Ishikawa (cell line): Measurements from ENCODE around the gene AK5.

Experiments
- CEBPB ChIP-seq: IDR thresholded peaks from 2 replicates; pipeline ENCODE4 v1.6.1; 2012
- CREB1 ChIP-seq: IDR thresholded peaks from 2 replicates; pipeline ENCODE4 v1.6.1; 2012; ENCODE audit warnings: low read depth
- EP300 ChIP-seq: IDR thresholded peaks from 2 replicates; pipeline ENCODE4 v1.6.1; 2012; ENCODE audit warnings: borderline replicate concordance
- FOXM1 ChIP-seq: IDR thresholded peaks from 2 replicates; pipeline ENCODE4 v1.6.1; 2012; ENCODE audit warnings: low read depth, borderline replicate concordance
- NFIC ChIP-seq: IDR thresholded peaks from 2 replicates; pipeline ENCODE4 v1.6.1; 2012
- RAD21 ChIP-seq: IDR thresholded peaks from 2 replicates; pipeline ENCODE4 v1.6.1; 2012; ENCODE audit warnings: low read depth
- TAF1 ChIP-seq: IDR thresholded peaks from 2 replicates; pipeline ENCODE4 v1.6.1; 2012; ENCODE audit warnings: low read depth, mild to moderate bottlenecking
- TCF12 ChIP-seq: IDR thresholded peaks from 2 replicates; pipeline ENCODE4 v1.6.1; 2012; ENCODE audit warnings: low read depth
- YY1 ChIP-seq: IDR thresholded peaks from 2 replicates; pipeline ENCODE4 v1.6.1; 2012; ENCODE audit warnings: low read depth
- ZBTB7A ChIP-seq: IDR thresholded peaks from 2 replicates; pipeline ENCODE4 v1.6.1; 2012; ENCODE audit warnings: low read depth
- TF ChIP-seq, protein P1 (sequence below): IDR thresholded peaks from 2 replicates; pipeline ENCODE4 v1.6.1; 2012
- TF ChIP-seq, protein P2 (sequence below): IDR thresholded peaks from 2 replicates; pipeline ENCODE4 v1.6.1; 2012; ENCODE audit warnings: low read depth, mild to moderate bottlenecking
- TF ChIP-seq, protein P3 (sequence below): IDR thresholded peaks from 2 replicates; pipeline ENCODE4 v1.6.1; 2012

Gene AK5

DNA sequence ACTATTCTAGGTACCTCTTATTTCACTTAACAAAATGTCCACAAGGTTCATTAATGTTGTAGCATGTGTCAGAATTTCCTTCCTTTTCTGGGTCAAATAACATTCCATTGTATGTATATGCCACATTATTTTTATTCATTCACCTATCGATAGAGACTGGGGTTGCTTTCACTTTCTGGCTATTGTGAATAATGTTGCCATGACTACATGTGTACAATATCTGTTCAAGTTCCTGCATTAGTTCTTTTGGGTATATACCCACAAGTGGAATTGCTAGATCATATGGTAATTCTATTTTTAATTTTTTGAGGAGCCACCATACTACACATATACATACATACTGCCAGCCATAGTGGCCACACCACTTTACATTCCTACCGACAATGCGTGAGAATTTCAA lies 242.2 kb downstream of the AK5 start:
- TF ChIP-seq CREB1 (no peak), NFIC (no peak), FOXM1 (no peak)
- TF ChIP-seq, protein P1, sequence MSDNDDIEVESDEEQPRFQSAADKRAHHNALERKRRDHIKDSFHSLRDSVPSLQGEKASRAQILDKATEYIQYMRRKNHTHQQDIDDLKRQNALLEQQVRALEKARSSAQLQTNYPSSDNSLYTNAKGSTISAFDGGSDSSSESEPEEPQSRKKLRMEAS = no peak
- TF ChIP-seq, protein P2, sequence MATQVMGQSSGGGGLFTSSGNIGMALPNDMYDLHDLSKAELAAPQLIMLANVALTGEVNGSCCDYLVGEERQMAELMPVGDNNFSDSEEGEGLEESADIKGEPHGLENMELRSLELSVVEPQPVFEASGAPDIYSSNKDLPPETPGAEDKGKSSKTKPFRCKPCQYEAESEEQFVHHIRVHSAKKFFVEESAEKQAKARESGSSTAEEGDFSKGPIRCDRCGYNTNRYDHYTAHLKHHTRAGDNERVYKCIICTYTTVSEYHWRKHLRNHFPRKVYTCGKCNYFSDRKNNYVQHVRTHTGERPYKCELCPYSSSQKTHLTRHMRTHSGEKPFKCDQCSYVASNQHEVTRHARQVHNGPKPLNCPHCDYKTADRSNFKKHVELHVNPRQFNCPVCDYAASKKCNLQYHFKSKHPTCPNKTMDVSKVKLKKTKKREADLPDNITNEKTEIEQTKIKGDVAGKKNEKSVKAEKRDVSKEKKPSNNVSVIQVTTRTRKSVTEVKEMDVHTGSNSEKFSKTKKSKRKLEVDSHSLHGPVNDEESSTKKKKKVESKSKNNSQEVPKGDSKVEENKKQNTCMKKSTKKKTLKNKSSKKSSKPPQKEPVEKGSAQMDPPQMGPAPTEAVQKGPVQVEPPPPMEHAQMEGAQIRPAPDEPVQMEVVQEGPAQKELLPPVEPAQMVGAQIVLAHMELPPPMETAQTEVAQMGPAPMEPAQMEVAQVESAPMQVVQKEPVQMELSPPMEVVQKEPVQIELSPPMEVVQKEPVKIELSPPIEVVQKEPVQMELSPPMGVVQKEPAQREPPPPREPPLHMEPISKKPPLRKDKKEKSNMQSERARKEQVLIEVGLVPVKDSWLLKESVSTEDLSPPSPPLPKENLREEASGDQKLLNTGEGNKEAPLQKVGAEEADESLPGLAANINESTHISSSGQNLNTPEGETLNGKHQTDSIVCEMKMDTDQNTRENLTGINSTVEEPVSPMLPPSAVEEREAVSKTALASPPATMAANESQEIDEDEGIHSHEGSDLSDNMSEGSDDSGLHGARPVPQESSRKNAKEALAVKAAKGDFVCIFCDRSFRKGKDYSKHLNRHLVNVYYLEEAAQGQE = no peak

DNA sequence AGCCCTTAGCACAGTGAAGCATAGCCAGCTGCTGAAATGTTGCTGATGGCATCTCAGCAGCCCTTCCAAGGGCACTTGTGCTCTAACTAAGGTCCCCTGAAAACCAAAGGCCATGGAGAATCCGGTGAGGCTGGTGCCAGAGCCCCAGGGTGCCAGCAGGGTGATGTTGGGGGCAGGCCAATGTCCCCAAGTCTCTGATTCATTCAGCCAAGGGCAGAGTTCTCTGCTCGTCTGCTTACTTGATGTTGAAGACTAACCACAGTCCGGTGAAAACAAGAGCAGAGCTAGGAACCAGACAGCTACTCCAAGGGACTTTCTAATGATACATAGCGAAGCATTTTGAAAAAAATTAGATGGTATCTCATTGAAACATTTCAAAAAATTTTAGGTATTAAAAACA lies 250.8 kb downstream of the AK5 start:
- TF ChIP-seq, protein P2 = no peak
- TF ChIP-seq YY1 (no peak), RAD21 (no peak), EP300 (no peak), CEBPB (no peak), ZBTB7A (no peak), TCF12 (no peak)
- TF ChIP-seq, protein P3, sequence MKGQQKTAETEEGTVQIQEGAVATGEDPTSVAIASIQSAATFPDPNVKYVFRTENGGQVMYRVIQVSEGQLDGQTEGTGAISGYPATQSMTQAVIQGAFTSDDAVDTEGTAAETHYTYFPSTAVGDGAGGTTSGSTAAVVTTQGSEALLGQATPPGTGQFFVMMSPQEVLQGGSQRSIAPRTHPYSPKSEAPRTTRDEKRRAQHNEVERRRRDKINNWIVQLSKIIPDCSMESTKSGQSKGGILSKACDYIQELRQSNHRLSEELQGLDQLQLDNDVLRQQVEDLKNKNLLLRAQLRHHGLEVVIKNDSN = no peak
- TF ChIP-seq, protein P1 = no peak

DNA sequence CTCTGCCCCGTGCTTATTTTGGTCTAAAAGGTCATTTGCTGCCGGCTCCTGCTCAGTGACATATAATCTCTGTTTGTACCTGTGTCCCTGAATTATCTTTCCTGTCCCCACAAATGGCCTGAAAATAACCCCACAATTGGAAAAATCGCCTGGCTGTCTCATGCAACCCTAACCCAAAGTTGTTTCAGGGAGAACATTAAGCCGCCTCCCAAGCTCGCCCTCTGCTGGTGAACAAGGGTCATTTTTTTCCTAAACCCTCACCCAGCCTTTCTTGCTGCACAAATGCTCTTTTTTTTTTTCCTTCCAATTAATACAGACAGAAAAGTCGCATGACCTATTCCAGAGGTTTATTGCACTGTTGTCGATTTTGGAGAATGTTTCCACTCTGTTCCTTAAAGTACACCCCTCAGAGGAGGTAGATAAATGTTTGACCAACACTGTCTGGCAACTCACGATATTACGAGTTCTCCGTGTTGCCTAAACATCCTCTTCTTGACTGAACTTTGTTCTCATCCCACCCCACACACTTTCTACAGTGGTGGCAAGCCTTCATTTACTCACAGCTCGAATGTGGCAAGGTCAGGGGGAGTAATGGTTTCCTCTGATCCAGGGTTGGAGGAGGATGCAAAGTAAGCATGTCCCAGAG lies 252.0 kb downstream of the AK5 start:
- TF ChIP-seq RAD21 (peak; percentile 86), EP300 (no peak)

DNA sequence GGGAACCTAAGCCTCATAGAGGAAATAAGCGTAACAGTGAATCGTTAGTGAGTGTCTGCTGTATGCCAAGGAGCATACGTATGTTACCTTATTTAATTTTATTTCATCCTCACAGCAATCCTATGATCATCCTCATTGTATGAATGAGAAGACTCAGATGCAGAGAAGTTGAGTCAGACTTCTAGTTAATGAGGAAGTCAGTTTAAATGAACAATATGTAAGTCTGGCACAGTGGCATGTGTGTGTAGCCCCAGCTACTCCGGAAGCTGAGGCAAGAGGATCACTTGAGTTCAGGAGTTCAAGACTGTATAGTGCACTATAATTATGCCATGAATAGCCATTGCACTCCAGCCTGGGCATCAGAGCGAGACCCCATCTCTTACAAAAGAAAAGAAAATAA lies 252.6 kb downstream of the AK5 start:
- TF ChIP-seq ZBTB7A = no peak
- TF ChIP-seq, protein P3 = no peak
- TF ChIP-seq RAD21 = no peak
- TF ChIP-seq TAF1 = no peak
- TF ChIP-seq TCF12 = no peak
- no peak for TF ChIP-seq CEBPB

DNA sequence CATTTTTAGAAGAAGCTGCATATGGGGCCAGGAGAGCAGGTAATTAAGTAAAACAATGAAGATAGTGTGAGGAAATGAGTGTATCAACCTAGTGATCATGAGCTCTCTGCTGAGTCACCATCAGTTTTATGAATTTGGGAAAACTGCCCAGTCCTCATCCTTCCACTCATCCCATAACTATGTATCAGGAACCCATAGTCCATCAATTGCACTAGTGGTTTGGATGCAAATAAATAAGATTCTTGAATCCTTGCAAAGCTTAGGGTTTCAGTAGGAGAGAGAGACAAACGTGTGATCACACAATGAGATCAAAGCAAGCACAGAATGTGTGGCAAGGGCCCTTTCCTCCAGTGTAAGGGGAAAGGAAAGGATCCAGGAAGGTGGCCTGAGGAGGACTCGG lies 255.0 kb downstream of the AK5 start:
- no peak for TF ChIP-seq EP300

DNA sequence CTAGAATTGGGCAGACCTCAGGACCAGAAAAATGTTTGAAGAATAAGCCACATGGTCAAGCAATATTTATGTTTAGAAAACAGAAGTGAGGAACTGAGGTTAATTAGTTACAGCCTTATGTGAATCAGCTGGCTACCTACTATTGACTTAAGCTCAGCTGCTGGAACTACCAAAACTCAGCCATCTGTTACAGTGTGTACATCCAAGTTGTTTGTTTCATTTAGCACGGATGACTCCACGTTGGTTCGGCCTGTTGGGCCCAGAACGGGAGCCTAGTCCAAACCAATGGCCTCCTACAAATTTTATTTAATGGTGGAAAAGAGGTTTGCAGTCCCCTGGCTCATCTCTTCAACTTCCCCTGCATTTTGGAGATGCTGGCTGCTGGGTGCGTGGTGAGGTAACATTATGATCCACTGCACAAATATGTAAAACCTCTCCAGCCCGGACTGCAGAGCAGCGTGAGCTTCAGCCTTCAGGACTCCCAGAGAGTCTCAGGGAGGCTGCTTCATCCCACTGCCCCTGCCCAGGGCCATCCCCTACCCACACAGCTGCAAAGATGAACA lies 257.2 kb downstream of the AK5 start:
- TF ChIP-seq TCF12 = no peak
- TF ChIP-seq, protein P3 = no peak
- no peak for TF ChIP-seq FOXM1
- TF ChIP-seq, protein P2 = no peak
- no peak for TF ChIP-seq NFIC
- no peak for TF ChIP-seq RAD21
- TF ChIP-seq YY1 = no peak
- TF ChIP-seq EP300 = no peak
- TF ChIP-seq ZBTB7A = no peak
- TF ChIP-seq, protein P1 = no peak
